Measurements from ENCODE around the gene DIPK2A. TPM values are rescaled to one million over a fixed set of nuclear protein-coding genes. Genes with fewer than 3 reads are reported as not detected.

DIPK2A gene
- total and polyA plus RNA-seq, 2 of the 13 experiments (the other 11 are each of a cell fraction or from before 2014, with no cell fraction given): 5.8 to 8.0 TPM

GRCh38 chr3:143971359-143972154 is at the start of gene DIPK2A (continued):
- no peak for TF ChIP-seq ZNF280B (CRISPR knock-in tag; IDR thresholded peaks at IDR 0.05; ENCODE audit: borderline replicate concordance)
- TF ChIP-seq RBAK (CRISPR knock-in tag; IDR thresholded peaks at IDR 0.05): no peak
- TF ChIP-seq, protein P1, sequence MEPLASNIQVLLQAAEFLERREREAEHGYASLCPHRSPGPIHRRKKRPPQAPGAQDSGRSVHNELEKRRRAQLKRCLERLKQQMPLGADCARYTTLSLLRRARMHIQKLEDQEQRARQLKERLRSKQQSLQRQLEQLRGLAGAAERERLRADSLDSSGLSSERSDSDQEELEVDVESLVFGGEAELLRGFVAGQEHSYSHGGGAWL (CRISPR knock-in tag; IDR thresholded peaks at IDR 0.05): no peak
- no peak for TF ChIP-seq EED (CRISPR knock-in tag; IDR thresholded peaks at IDR 0.05)
- no peak for TF ChIP-seq FOXM1 (CRISPR knock-in tag; IDR thresholded peaks at IDR 0.05)
- no peak for TF ChIP-seq CEBPG (CRISPR knock-in tag; IDR thresholded peaks at IDR 0.05)
- no peak for TF ChIP-seq ZNF160 (CRISPR knock-in tag; IDR thresholded peaks at IDR 0.05)
- no peak for TF ChIP-seq ZBTB21 (CRISPR knock-in tag; IDR thresholded peaks at IDR 0.05)
- TF ChIP-seq ZSCAN5A (CRISPR knock-in tag; IDR thresholded peaks at IDR 0.05; ENCODE audit: borderline replicate concordance): no peak; the same call in 1 of the 2 replicates
- TF ChIP-seq ZNF337 (CRISPR knock-in tag; IDR thresholded peaks at IDR 0.05; ENCODE audit: borderline replicate concordance, low read depth): no peak
- peak; percentile 16; the same call in 1 of the 2 replicates for TF ChIP-seq ZNF501 (CRISPR knock-in tag; IDR thresholded peaks at IDR 0.05)
- TF ChIP-seq TMF1 (CRISPR knock-in tag; IDR thresholded peaks at IDR 0.05; ENCODE audit: low read depth): no peak
- no peak for TF ChIP-seq SIX4 (CRISPR knock-in tag; IDR thresholded peaks at IDR 0.05)
- TF ChIP-seq ZNF343 (CRISPR knock-in tag; IDR thresholded peaks at IDR 0.05): no peak
- TF ChIP-seq ZNF598 (CRISPR knock-in tag; IDR thresholded peaks at IDR 0.05; ENCODE audit: borderline replicate concordance): no peak
- TF ChIP-seq MYC (CRISPR knock-in tag; IDR thresholded peaks at IDR 0.05; ENCODE audit: borderline replicate concordance): 0 out of 2 replicates have a peak, but pooled peaks have one; percentile 30
- no peak for TF ChIP-seq ZFP91 (CRISPR knock-in tag; IDR thresholded peaks at IDR 0.05; ENCODE audit: borderline replicate concordance)
- TF ChIP-seq, protein P2, sequence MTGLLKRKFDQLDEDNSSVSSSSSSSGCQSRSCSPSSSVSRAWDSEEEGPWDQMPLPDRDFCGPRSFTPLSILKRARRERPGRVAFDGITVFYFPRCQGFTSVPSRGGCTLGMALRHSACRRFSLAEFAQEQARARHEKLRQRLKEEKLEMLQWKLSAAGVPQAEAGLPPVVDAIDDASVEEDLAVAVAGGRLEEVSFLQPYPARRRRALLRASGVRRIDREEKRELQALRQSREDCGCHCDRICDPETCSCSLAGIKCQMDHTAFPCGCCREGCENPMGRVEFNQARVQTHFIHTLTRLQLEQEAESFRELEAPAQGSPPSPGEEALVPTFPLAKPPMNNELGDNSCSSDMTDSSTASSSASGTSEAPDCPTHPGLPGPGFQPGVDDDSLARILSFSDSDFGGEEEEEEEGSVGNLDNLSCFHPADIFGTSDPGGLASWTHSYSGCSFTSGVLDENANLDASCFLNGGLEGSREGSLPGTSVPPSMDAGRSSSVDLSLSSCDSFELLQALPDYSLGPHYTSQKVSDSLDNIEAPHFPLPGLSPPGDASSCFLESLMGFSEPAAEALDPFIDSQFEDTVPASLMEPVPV (CRISPR knock-in tag; IDR thresholded peaks at IDR 0.05): no peak
- TF ChIP-seq JARID2 (CRISPR knock-in tag; IDR thresholded peaks at IDR 0.05; ENCODE audit: insufficient replicate concordance): no peak
- peak; percentile 63 for TF ChIP-seq ASH2L (IDR thresholded peaks at IDR 0.05; ENCODE audit: insufficient read length, low read depth, low read length)
- TF ChIP-seq ERF (CRISPR knock-in tag; IDR thresholded peaks at IDR 0.05): no peak
- no peak for TF ChIP-seq NFRKB (IDR thresholded peaks at IDR 0.05)
- no peak for TF ChIP-seq ZNF530 (CRISPR knock-in tag; IDR thresholded peaks at IDR 0.05; ENCODE audit: low read depth)
- no peak for TF ChIP-seq ZNF138 (CRISPR knock-in tag; IDR thresholded peaks at IDR 0.05; ENCODE audit: low read depth)

Data from HepG2 (cell line).